HG02970 (cell line): ENCODE data around the gene PTPRA.

Experiments used
- ATAC-seq: cut with Tn5 transposase; IDR thresholded peaks from one replicate; pipeline ENCODE4 v1.9.1; 2021; ENCODE audit warnings: mild to moderate bottlenecking, moderate library complexity, moderate number of reproducible peaks; ENCODE audit not compliant: unreplicated experiment, low FRiP score

PTPRA gene

GRCh38 chr20:3085571-3086072, 212.3 kb downstream of the PTPRA start:
- ATAC-seq: no peak

GRCh38 chr20:3088031-3088430, 214.8 kb downstream of the PTPRA start:
- no peak for ATAC-seq
